ENCODE results near the gene DOK7. TPM values are rescaled to one million over a fixed set of nuclear protein-coding genes. Genes with fewer than 3 reads are reported as not detected.

Gene DOK7
- total and polyA plus RNA-seq, 2 donors (not counting 1 experiment from before 2014, with no cell fraction given) = 0.17 TPM; not detected in 1

- Histone ChIP-seq H3K79me2 (ENCODE audit: control insufficient read depth, insufficient read depth, low read length) (no peaks in the 10 kb centered on the region), H3K4me3 (replicated peaks in 1 of 4; ENCODE audit: control extremely low read depth in 1 of 4, insufficient read depth in 1 of 4, low read depth in 3 of 4, low read length in 4 of 4) (no peak overlapping the region), H4K20me1 (ENCODE audit: control insufficient read depth, extremely low read depth, insufficient read depth, low read length) (no peaks in the 10 kb centered on the region), H3K4me2 (ENCODE audit: extremely low read depth, insufficient read depth, low read length) (no peak overlapping the region), H3K9ac (ENCODE audit: insufficient read depth, low read length) (no peak overlapping the region), H3K27me3 (ENCODE audit: control insufficient read depth, insufficient read depth, low read length) (no peaks in the 10 kb centered on the region), H3K36me3 (ENCODE audit: control insufficient read depth, insufficient read depth, low read length) (no peaks in the 10 kb centered on the region), H2AFZ (ENCODE audit: low read length) (no peak overlapping the region), H3K4me1 (ENCODE audit: control insufficient read depth, extremely low read depth, insufficient read depth, low read length) (no peaks in the 10 kb centered on the region), H3K27ac (ENCODE audit: insufficient read depth, low read length) (no peak overlapping the region), H3K9me3 (ENCODE audit: control insufficient read depth, insufficient read depth, low read depth, low read length) (no peaks in the 10 kb centered on the region)
- TF ChIP-seq EZH2 (IDR thresholded peaks at IDR 0.05; ENCODE audit: low read length, missing control alignments) = no peak
- TF ChIP-seq, protein P1, sequence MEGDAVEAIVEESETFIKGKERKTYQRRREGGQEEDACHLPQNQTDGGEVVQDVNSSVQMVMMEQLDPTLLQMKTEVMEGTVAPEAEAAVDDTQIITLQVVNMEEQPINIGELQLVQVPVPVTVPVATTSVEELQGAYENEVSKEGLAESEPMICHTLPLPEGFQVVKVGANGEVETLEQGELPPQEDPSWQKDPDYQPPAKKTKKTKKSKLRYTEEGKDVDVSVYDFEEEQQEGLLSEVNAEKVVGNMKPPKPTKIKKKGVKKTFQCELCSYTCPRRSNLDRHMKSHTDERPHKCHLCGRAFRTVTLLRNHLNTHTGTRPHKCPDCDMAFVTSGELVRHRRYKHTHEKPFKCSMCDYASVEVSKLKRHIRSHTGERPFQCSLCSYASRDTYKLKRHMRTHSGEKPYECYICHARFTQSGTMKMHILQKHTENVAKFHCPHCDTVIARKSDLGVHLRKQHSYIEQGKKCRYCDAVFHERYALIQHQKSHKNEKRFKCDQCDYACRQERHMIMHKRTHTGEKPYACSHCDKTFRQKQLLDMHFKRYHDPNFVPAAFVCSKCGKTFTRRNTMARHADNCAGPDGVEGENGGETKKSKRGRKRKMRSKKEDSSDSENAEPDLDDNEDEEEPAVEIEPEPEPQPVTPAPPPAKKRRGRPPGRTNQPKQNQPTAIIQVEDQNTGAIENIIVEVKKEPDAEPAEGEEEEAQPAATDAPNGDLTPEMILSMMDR (conservative IDR thresholded peaks at IDR 0.05 in 1 of 2, IDR thresholded peaks at IDR 0.05 in 1 of 2; ENCODE audit: low read depth in 1 of 2, low read length in 2 of 2) = no peak
- no peak for DNase-seq (ENCODE audit: low read depth in 2 of 2)
Observed at GRCh38 chr4:3438847-3439180, 24.3 kb upstream of the DOK7 start.

- H2AFZ ChIP-seq (ENCODE audit: low read length) = no peak overlapping the region
Observed at GRCh38 chr4:3439391-3439790, 23.7 kb upstream of the DOK7 start.

GRCh38 chr4:3440011-3440410, 23.1 kb upstream of the DOK7 start:
- no peak for TF ChIP-seq EZH2 (IDR thresholded peaks at IDR 0.05; ENCODE audit: low read length, missing control alignments)
- TF ChIP-seq, protein P1 (conservative IDR thresholded peaks at IDR 0.05 in 1 of 2, IDR thresholded peaks at IDR 0.05 in 1 of 2; ENCODE audit: low read depth in 1 of 2, low read length in 2 of 2) = no peak
- H3K27ac ChIP-seq (ENCODE audit: insufficient read depth, low read length) = no peak overlapping the region
- no peaks in the 10 kb centered on the region for H3K4me1 ChIP-seq (ENCODE audit: control insufficient read depth, extremely low read depth, insufficient read depth, low read length)
- H3K4me3 ChIP-seq (replicated peaks in 1 of 4; ENCODE audit: control extremely low read depth in 1 of 4, insufficient read depth in 1 of 4, low read depth in 3 of 4, low read length in 4 of 4) = no peak overlapping the region
- H2AFZ ChIP-seq (ENCODE audit: low read length) = no peak overlapping the region
- no peak for DNase-seq (ENCODE audit: low read depth in 2 of 2)
- H3K27me3 ChIP-seq (ENCODE audit: control insufficient read depth, insufficient read depth, low read length) = no peaks in the 10 kb centered on the region
- no peaks in the 10 kb centered on the region for H3K79me2 ChIP-seq (ENCODE audit: control insufficient read depth, insufficient read depth, low read length)
- no peak overlapping the region for H3K4me2 ChIP-seq (ENCODE audit: extremely low read depth, insufficient read depth, low read length)
- no peaks in the 10 kb centered on the region for H4K20me1 ChIP-seq (ENCODE audit: control insufficient read depth, extremely low read depth, insufficient read depth, low read length)
- no peaks in the 10 kb centered on the region for H3K36me3 ChIP-seq (ENCODE audit: control insufficient read depth, insufficient read depth, low read length)
- no peak overlapping the region for H3K9ac ChIP-seq (ENCODE audit: insufficient read depth, low read length)
- no peaks in the 10 kb centered on the region for H3K9me3 ChIP-seq (ENCODE audit: control insufficient read depth, insufficient read depth, low read depth, low read length)

More at GRCh38 chr4:3439391-3439790, 23.7 kb upstream of the DOK7 start:
- H3K4me1 ChIP-seq (ENCODE audit: control insufficient read depth, extremely low read depth, insufficient read depth, low read length) = no peaks in the 10 kb centered on the region
- H3K9me3 ChIP-seq (ENCODE audit: control insufficient read depth, insufficient read depth, low read depth, low read length) = no peaks in the 10 kb centered on the region
- no peak for DNase-seq (ENCODE audit: low read depth in 2 of 2)
- H3K4me3 ChIP-seq (replicated peaks in 1 of 4; ENCODE audit: control extremely low read depth in 1 of 4, insufficient read depth in 1 of 4, low read depth in 3 of 4, low read length in 4 of 4) = no peak overlapping the region
- H3K36me3 ChIP-seq (ENCODE audit: control insufficient read depth, insufficient read depth, low read length) = no peaks in the 10 kb centered on the region
- no peaks in the 10 kb centered on the region for H3K27me3 ChIP-seq (ENCODE audit: control insufficient read depth, insufficient read depth, low read length)
- H3K9ac ChIP-seq (ENCODE audit: insufficient read depth, low read length) = no peak overlapping the region
- H4K20me1 ChIP-seq (ENCODE audit: control insufficient read depth, extremely low read depth, insufficient read depth, low read length) = no peaks in the 10 kb centered on the region
- no peak overlapping the region for H3K4me2 ChIP-seq (ENCODE audit: extremely low read depth, insufficient read depth, low read length)
- H3K79me2 ChIP-seq (ENCODE audit: control insufficient read depth, insufficient read depth, low read length) = no peaks in the 10 kb centered on the region
- no peak for TF ChIP-seq EZH2 (IDR thresholded peaks at IDR 0.05; ENCODE audit: low read length, missing control alignments)
- TF ChIP-seq, protein P1 (conservative IDR thresholded peaks at IDR 0.05 in 1 of 2, IDR thresholded peaks at IDR 0.05 in 1 of 2; ENCODE audit: low read depth in 1 of 2, low read length in 2 of 2) = no peak
- no peak overlapping the region for H3K27ac ChIP-seq (ENCODE audit: insufficient read depth, low read length)

Measured in fibroblast of lung (primary cell).